IMR-90 (cell line): Measurements from ENCODE around the gene ALG8. TPM values are rescaled to one million over a fixed set of nuclear protein-coding genes. Genes with fewer than 3 reads are reported as not detected.
"Not testable (repeated sequence)": the region's sequence is repeated elsewhere in the genome, so short reads cannot be mapped to it uniquely, and the experiment has no call there.

Source experiments
- ATAC-seq: fragments of 200-7000 bp; cut with Tn5 transposase; 2 replicates; pipeline ENCODE4 v1.9.1; 2020; ENCODE audit warnings: low read depth, mild to moderate bottlenecking, moderate library complexity
- BruUV-seq: library from RNA; stranded (reverse); fragments of 400-500 nt; replicated peaks from 2 replicates; lab custom pipeline; 2021; lab: Mats Ljungman, UMichigan
- CTCF ChIA-PET: fragments of 300-600 bp; formaldehyde crosslinking; extraction: SDS; loops from one replicate; lab custom pipeline; 2021; ENCODE audit warnings: antibody characterized with exemption; lab: Yijun Ruan, JAX
- POLR2A ChIA-PET: fragments of 300-600 bp; sonication (Branson Sonifier 250); formaldehyde crosslinking; loops from one replicate; lab custom pipeline; 2022; ENCODE audit warnings: antibody characterized with exemption; ENCODE audit not compliant: unreplicated experiment; lab: Charles Lee
- DNase-seq: peaks from one replicate; pipeline ENCODE4 v3.0.0; 2013
- H2AFZ ChIP-seq: replicated peaks from 2 replicates; pipeline ENCODE3; 2013; ENCODE audit warnings: low read length, mild to moderate bottlenecking; ENCODE audit not compliant: poor library complexity
- H2AK5ac ChIP-seq: 2 replicates; pipeline ENCODE4 v1.6.1; 2013; ENCODE audit warnings: low read depth, low read length, inconsistent platforms
- H2AK9ac ChIP-seq: replicated peaks from 2 replicates; pipeline ENCODE3; 2013; ENCODE audit warnings: mild to moderate bottlenecking, low read depth, low read length, moderate library complexity; ENCODE audit not compliant: poor library complexity
- H2BK120ac ChIP-seq: 2 replicates; pipeline ENCODE4 v1.6.1; 2013; ENCODE audit warnings: low read depth, low read length, inconsistent platforms
- H2BK15ac ChIP-seq: 3 replicates; pipeline ENCODE4 v1.6.1; 2013; ENCODE audit warnings: low read depth, low read length, inconsistent platforms
- H2BK20ac ChIP-seq: 2 replicates; pipeline ENCODE4 v1.6.1; 2013; ENCODE audit warnings: low read depth, mild to moderate bottlenecking, inconsistent platforms, low read length, moderate library complexity
- H2BK5ac ChIP-seq: 2 replicates; pipeline ENCODE4 v1.6.1; 2013; ENCODE audit warnings: mild to moderate bottlenecking, low read depth, low read length, inconsistent platforms; ENCODE audit not compliant: poor library complexity, severe bottlenecking
- H3K14ac ChIP-seq: replicated peaks from 2 replicates; pipeline ENCODE4 v1.6.1; 2013; ENCODE audit warnings: low read depth, low read length, inconsistent platforms
- H3K18ac ChIP-seq: 2 replicates; pipeline ENCODE4 v1.6.1; 2013; ENCODE audit warnings: low read depth, low read length, control low read depth
- H3K23ac ChIP-seq: 2 replicates; pipeline ENCODE4 v1.6.1; 2013; ENCODE audit warnings: low read depth, low read length, inconsistent platforms
- H3K27ac ChIP-seq: 2 replicates; pipeline ENCODE4 v1.5.1; 2013; ENCODE audit warnings: mild to moderate bottlenecking, control low read depth, low read length; ENCODE audit not compliant: insufficient read depth
- H3K27me3 ChIP-seq: 2 replicates; pipeline ENCODE4 v1.6.1; 2013; ENCODE audit warnings: low read length; ENCODE audit not compliant: control insufficient read depth, insufficient read depth
- H3K36me3 ChIP-seq: 2 replicates; pipeline ENCODE4 v1.6.1; 2013; ENCODE audit warnings: low read length, mixed read lengths; ENCODE audit not compliant: control insufficient read depth, insufficient read depth
- H3K4ac ChIP-seq: 2 replicates; pipeline ENCODE4 v1.6.1; 2013; ENCODE audit warnings: low read depth, low read length, inconsistent platforms
- H3K4me1 ChIP-seq: 2 replicates; pipeline ENCODE4 v1.6.1; 2013; ENCODE audit warnings: low read length, mixed read lengths; ENCODE audit not compliant: control insufficient read depth, insufficient read depth
- H3K4me2 ChIP-seq: 2 replicates; pipeline ENCODE4 v1.6.1; 2013; ENCODE audit warnings: low read depth, mild to moderate bottlenecking, control low read depth, low read length, moderate library complexity
- H3K4me3 ChIP-seq: 2 replicates; pipeline ENCODE4 v1.5.1; 2013; ENCODE audit warnings: low read depth, mild to moderate bottlenecking, control low read depth, low read length, moderate library complexity; ENCODE audit not compliant: insufficient read depth
- H3K56ac ChIP-seq: 2 replicates; pipeline ENCODE4 v1.6.1; 2013; ENCODE audit warnings: low read length, inconsistent platforms; ENCODE audit not compliant: insufficient read depth; ENCODE audit errors: extremely low read depth
- H3K79me1 ChIP-seq, 2 experiments: 2 replicates each; pipeline ENCODE4 v1.6.1; 2013; ENCODE audit warnings: low read length in 2 of 2, inconsistent platforms in 1 of 2, low read depth in 1 of 2
- H3K9ac ChIP-seq: 2 replicates; pipeline ENCODE4 v1.6.1; 2013; ENCODE audit warnings: low read depth, low read length, control low read depth
- H3K9me1 ChIP-seq: 2 replicates; pipeline ENCODE4 v1.6.1; 2013; ENCODE audit warnings: low read length, inconsistent platforms; ENCODE audit not compliant: insufficient read depth
- H3K9me3 ChIP-seq: 2 replicates; pipeline ENCODE4 v1.6.1; 2013; ENCODE audit warnings: low read length; ENCODE audit not compliant: control insufficient read depth, insufficient read depth
- H4K20me1 ChIP-seq: 2 replicates; pipeline ENCODE4 v1.6.1; 2013; ENCODE audit warnings: low read length, inconsistent platforms; ENCODE audit not compliant: insufficient read depth
- H4K5ac ChIP-seq: 2 replicates; pipeline ENCODE4 v1.6.1; 2013; ENCODE audit warnings: mild to moderate bottlenecking, low read depth, low read length, control low read depth
- H4K8ac ChIP-seq, 2 experiments: 2 replicates each; pipeline ENCODE4 v1.6.1; 2013; ENCODE audit warnings: low read depth in 2 of 2, low read length in 2 of 2, control low read depth in 1 of 2, inconsistent platforms in 1 of 2
- H4K91ac ChIP-seq: 2 replicates; pipeline ENCODE4 v1.6.1; 2013; ENCODE audit warnings: low read depth, low read length, inconsistent platforms; ENCODE audit not compliant: insufficient read depth
- FOS ChIP-seq: fragments of 150-350 bp; IDR thresholded peaks from 2 replicates; pipeline ENCODE4 v1.6.1; 2016; ENCODE audit warnings: low read depth, low read length
- MAFK ChIP-seq: IDR thresholded peaks from 2 replicates; pipeline ENCODE4 v1.6.1; 2012; ENCODE audit warnings: low read depth, low read length, improper control_type of control experiment
- MAZ ChIP-seq: IDR thresholded peaks from 2 replicates; pipeline ENCODE4 v1.6.1; 2012; ENCODE audit warnings: low read depth, mild to moderate bottlenecking, low read length, improper control_type of control experiment, moderate library complexity, borderline replicate concordance
- NFE2L2 ChIP-seq: fragments of 150-350 bp; IDR thresholded peaks from 2 replicates; pipeline ENCODE4 v1.6.1; 2016; ENCODE audit warnings: low read depth, mild to moderate bottlenecking, low read length
- POLR2A ChIP-seq: IDR thresholded peaks from 2 replicates; pipeline ENCODE4 v1.6.1; 2012; ENCODE audit warnings: mild to moderate bottlenecking, low read depth, low read length
- RFX5 ChIP-seq: IDR thresholded peaks from 2 replicates; pipeline ENCODE4 v1.8.0; 2012; ENCODE audit warnings: low read depth, mild to moderate bottlenecking, low read length, moderate library complexity
- USF2 ChIP-seq: fragments of 150-350 bp; IDR thresholded peaks from 2 replicates; pipeline ENCODE4 v1.6.1; 2017; ENCODE audit warnings: mild to moderate bottlenecking, antibody characterized with exemption, low read length, low read depth
- WGBS, 2 experiments: methylation state at CpG; one replicate each; pipeline versions ENCODE4 v1.1.5 to v1.1.7; 2013; ENCODE audit warnings: missing lambda C conversion rate in 2 of 2; ENCODE audit not compliant: insufficient read length in 1 of 2; ENCODE audit errors: extremely low coverage in 2 of 2; 5-methylcytosine and 5-hydroxymethylcytosine counted together
- dilution Hi-C: fragments of 300-500 bp; cut with HindIII; formaldehyde crosslinking; loops from one replicate; pipeline ENCODE4 v1.14.3; 2018; ENCODE audit warnings: low sequenced_read_pairs; ENCODE audit not compliant: unreplicated experiment
- in situ Hi-C: fragments of 300-500 bp; cut with MboI; formaldehyde crosslinking; loops from 3 replicates; pipeline ENCODE4 v1.14.3; 2019; ENCODE audit warnings: low sequenced_read_pairs, inconsistent platforms, mixed read lengths
- intact Hi-C: fragments of 100-400 bp; cut with micrococcal nuclease; formaldehyde crosslinking; loops from 2 replicates; pipeline ENCODE4 v1.10.0; 2022
- polyA plus RNA-seq, 3 experiments: library from polyadenylated mRNA; depleted of rRNA; stranded (reverse); fragments of >200 nt; gene quantifications; 2 replicates each; pipeline ENCODE4 v1.2.3, GENCODE V29; 2012; ENCODE audit warnings: low replicate concordance in 1 of 3
- total RNA-seq: library from RNA; depleted of rRNA; stranded (reverse); fragments of >200 nt; gene quantifications from 2 replicates; pipeline ENCODE4 v1.2.3, GENCODE V29; 2012

The ALG8 gene
- total and polyA plus RNA-seq, 2 of the 4 experiments (the other 2 are of a cell fraction) = 27.8 to 31.8 TPM

GRCh38 chr11:78085972-78086371, 53.5 kb downstream of the ALG8 start:
- Histone ChIP-seq H3K9ac (no peak overlapping the region), H2AK5ac (no peak overlapping the region), H3K23ac (no peak overlapping the region), H4K5ac (no peak overlapping the region), H3K27ac (no peak overlapping the region), H3K14ac (no peak overlapping the region), H3K4me3 (no peak overlapping the region), H3K18ac (no peak overlapping the region), H3K36me3 (no peaks in the 10 kb centered on the region), H2BK15ac (no peak overlapping the region), H3K27me3 (no peaks in the 10 kb centered on the region), H2BK120ac (no peak overlapping the region), H3K4me1 (no peaks in the 10 kb centered on the region), H3K79me1 (no peaks in the 10 kb centered on the region), H2BK5ac (no peak overlapping the region), H4K91ac (no peak overlapping the region), H4K20me1 (no peaks in the 10 kb centered on the region), H3K4me2 (no peak overlapping the region), H3K9me3 (no peaks in the 10 kb centered on the region), H2BK20ac (no peak overlapping the region), H3K56ac (no peak overlapping the region), H3K9me1 (no peaks in the 10 kb centered on the region), H3K4ac (no peak overlapping the region), H2AK9ac (no peak overlapping the region), H2AFZ (no peak overlapping the region), H4K8ac (no peak overlapping the region)
- ATAC-seq = no peak
- ChIA-PET CTCF (interaction anchor here (0.9 kb wide), 1 partner anchor 39 kb away, joined by 3 read pairs; no protein-coding TSS in a partner anchor), POLR2A (no interaction called here)
- TF ChIP-seq FOS = no peak
- no peak for TF ChIP-seq USF2
- TF ChIP-seq MAFK = no peak
- no peak for TF ChIP-seq POLR2A
- TF ChIP-seq NFE2L2 = no peak
- no peak for TF ChIP-seq RFX5
- no peak for TF ChIP-seq MAZ
- dilution Hi-C loops = no loop called here
- intact Hi-C loops = no loop called here
- WGBS, 2 experiments = no CpG with 5 or more reads among the region's 3 CpGs
- no peak for DNase-seq
- in situ Hi-C loops = no loop called here
- no TSS peak for BruUV-seq

- H3K56ac ChIP-seq, H4K20me1 ChIP-seq, H4K91ac ChIP-seq, H3K9me1 ChIP-seq, in situ Hi-C loops, H3K14ac ChIP-seq, H3K27me3 ChIP-seq, ATAC-seq, H3K36me3 ChIP-seq, H2BK120ac ChIP-seq, H3K4me3 ChIP-seq, H3K9ac ChIP-seq, H2BK15ac ChIP-seq, H2BK5ac ChIP-seq, H4K8ac ChIP-seq, intact Hi-C loops, H2AK9ac ChIP-seq, H3K4me2 ChIP-seq, H4K5ac ChIP-seq, H3K18ac ChIP-seq, H3K4ac ChIP-seq, BruUV-seq, H3K4me1 ChIP-seq, H3K23ac ChIP-seq, H3K27ac ChIP-seq, H3K9me3 ChIP-seq, H3K79me1 ChIP-seq, H2BK20ac ChIP-seq, H2AK5ac ChIP-seq, dilution Hi-C loops: not testable (repeated sequence)
- 87% methylated on average over 3 of the region's 8 CpGs; no CpG with 5 or more reads in 1 of the 2 experiments for WGBS, 2 experiments
- ChIA-PET CTCF (interaction anchor here (0.6 kb wide), 1 partner anchor 1807 kb away, joined by 3 read pairs; no protein-coding TSS in a partner anchor), POLR2A (interaction anchor here (0.5 kb wide), 1 partner anchor 1037 kb away, joined by 3 read pairs; no protein-coding TSS in a partner anchor)
- peak; percentile 23 for DNase-seq
- peak overlapping the region; percentile 67 for H2AFZ ChIP-seq
Observed at GRCh38 chr11:78084506-78084905, 54.9 kb downstream of the ALG8 start.
